Liver (tissue), 3 donors: Measurements from ENCODE around the gene DHRSX.

Experiments used
- CTCF ChIP-seq: fragments of 150-350 bp; IDR thresholded peaks from 2 replicates; pipeline ENCODE4 v1.5.1; 2017; ENCODE audit warnings: improper control_type of control experiment, low read depth, low read length; ENCODE audit not compliant: missing input control
- GABPA ChIP-seq, 2 donors: IDR thresholded peaks in 1 of 2; conservative IDR thresholded peaks in 1 of 2; 2 replicates each; pipeline ENCODE4 v1.6.1; 2016; ENCODE audit warnings: antibody characterized with exemption in 2 of 2, mild to moderate bottlenecking in 1 of 2, moderate library complexity in 1 of 2
- HNF4A ChIP-seq, 2 donors: conservative IDR thresholded peaks; 2 replicates each; pipeline ENCODE4 v1.6.1; 2016; ENCODE audit warnings: antibody characterized with exemption in 2 of 2, mild to moderate bottlenecking in 2 of 2
- JUND ChIP-seq, 2 donors: IDR thresholded peaks; 2 replicates each; pipeline ENCODE4 v1.6.1; 2016; ENCODE audit warnings: antibody characterized with exemption in 2 of 2
- MAX ChIP-seq: IDR thresholded peaks from 2 replicates; pipeline ENCODE4 v1.6.1; 2016; ENCODE audit warnings: antibody characterized with exemption
- REST ChIP-seq: IDR thresholded peaks from 2 replicates; pipeline ENCODE4 v1.6.1; 2016; ENCODE audit warnings: antibody characterized with exemption, mild to moderate bottlenecking
- YY1 ChIP-seq: IDR thresholded peaks from 2 replicates; pipeline ENCODE4 v1.6.1; 2016; ENCODE audit warnings: antibody characterized with exemption, mild to moderate bottlenecking
- TF ChIP-seq, protein P1 (sequence below): IDR thresholded peaks from 2 replicates; pipeline ENCODE4 v1.6.1; 2016; ENCODE audit warnings: antibody characterized with exemption
- donor health status: healthy.
- donor health status: healthy.

- TF ChIP-seq JUND (IDR thresholded peaks at IDR 0.05): no peak
- TF ChIP-seq, protein P1, sequence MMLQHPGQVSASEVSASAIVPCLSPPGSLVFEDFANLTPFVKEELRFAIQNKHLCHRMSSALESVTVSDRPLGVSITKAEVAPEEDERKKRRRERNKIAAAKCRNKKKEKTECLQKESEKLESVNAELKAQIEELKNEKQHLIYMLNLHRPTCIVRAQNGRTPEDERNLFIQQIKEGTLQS: no peak
- no peak for TF ChIP-seq CTCF
- TF ChIP-seq GABPA (IDR thresholded peaks at IDR 0.05 in 1 of 2, conservative IDR thresholded peaks at IDR 0.05 in 1 of 2): no peak
- no peak for TF ChIP-seq REST
- no peak for TF ChIP-seq YY1
- no peak for TF ChIP-seq MAX
- TF ChIP-seq HNF4A (conservative IDR thresholded peaks at IDR 0.05): no peak
These were observed 20.5 kb upstream of the DHRSX start for GRCh38 chrX:2521092-2521926.
